NCI-H187 (cell line): Measurements from ENCODE around the gene EEF1AKMT4.
A peak's percentile ranks its signal among the peaks of the same experiment; 100 is the strongest.

ENCODE experiments used
- DNase-seq, 2 experiments: peaks; one replicate each; lab custom pipeline; 2025; lab: John Stamatoyannopoulos, UW

Gene EEF1AKMT4

DNA sequence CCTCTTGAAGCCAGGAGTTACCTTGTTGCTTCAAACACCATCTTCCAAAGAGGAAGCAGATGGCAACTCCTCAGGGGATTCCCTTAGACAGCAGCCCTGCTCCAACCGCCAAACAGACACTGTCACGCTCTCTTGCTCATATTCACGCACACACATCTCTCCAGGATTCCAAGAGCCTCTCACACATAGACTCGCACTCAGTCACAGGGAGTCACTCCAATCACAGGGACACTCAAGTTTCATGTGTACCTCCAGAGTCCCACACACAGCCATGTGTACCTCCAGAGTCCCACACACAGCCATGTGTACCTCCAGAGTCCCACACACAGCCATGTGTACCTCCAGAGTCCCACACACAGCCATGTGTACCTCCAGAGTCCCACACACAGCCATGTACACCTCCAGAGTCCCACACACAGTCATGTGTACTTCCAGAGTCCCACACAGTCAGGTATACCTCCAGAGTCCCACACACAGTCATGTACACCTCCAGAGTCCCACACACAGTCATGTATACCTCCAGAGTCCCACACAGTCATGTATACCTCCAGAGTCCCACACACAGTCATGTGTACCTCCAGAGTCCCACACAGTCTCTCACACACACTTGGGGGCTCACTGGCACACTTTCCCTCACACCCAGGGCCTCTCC lies 14.0 kb upstream of the EEF1AKMT4 start:
- peak in 1 of 2 experiments; percentile 41 for DNase-seq

DNA sequence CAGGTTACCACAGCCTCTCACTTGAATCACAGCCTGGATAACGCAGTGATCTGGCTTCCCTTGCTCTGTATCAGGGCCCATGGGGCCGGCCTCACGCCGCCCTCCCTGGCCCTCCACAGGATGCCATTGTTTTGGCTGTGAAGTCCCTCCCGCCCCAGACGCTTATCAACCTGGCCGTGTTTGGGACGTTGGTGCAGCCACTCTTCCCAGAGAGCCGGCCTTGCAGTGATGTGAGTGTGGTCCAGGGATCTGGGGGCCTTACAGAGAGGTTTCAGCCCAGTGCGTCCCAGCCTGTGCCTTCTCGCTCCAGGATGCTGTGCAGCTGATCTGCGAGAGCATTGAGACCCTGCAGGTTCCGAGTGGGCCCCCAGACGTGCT lies 13.4 kb upstream of the EEF1AKMT4 start:
- no peak for DNase-seq

DNA sequence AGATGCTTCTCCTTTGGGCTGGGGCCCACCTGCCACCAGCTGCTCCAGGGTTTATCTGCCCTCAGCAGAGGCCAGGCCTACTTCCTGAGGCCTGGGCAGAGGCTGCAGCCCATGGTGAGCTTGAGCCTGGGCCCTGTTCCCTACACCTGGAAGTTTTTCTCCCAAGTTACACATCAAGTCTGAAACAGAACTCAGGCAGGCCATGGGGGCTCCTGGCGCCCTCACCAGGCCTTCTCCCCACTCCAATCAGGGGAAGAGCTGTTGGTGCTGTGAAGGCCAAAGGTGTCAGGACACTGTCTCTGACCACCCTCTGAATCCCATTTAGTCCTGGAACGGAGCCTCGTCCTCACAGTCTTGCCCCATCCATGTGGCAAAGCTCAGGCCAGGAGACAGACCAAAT lies 12.8 kb upstream of the EEF1AKMT4 start:
- DNase-seq = no peak

DNA sequence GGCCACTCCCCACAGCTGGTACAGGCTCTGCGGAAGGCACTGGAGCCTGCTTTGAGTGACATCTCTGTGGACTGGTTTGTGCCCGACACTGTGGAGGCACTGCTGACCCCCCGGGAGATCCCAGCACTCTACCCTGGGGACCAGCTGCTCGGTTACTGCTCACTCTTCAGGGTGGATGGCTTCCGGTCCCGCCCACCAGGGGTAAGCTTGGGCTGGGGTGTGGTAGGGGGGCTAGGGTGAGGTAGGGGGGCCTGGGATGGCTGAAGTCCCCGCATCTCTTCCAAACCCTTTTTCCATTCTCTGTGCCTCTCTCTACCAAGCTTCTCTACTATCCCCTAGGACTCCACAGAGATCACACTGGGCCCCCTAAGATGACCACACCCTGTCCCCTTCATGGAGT lies 12.3 kb upstream of the EEF1AKMT4 start:
- DNase-seq = no peak

DNA sequence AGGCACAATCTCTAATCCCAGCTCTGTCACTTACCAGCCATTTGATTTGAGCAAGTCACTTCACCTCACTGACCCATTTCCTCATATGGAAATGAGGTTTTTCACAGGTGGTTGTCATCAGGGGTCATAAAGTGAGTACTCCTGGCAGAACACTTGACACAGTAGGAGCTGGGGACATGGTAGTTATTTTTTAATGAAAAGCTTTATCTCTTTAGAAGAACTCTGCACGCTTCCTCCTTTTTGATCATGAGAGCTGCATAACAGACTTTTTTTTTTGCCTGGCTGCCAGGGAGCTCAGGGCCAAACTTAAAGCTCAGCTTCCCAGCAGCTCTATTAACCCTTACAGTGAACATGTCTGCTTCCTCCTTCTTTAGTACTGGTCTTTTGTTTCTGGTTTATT lies 11.7 kb upstream of the EEF1AKMT4 start:
- no peak for DNase-seq

DNA sequence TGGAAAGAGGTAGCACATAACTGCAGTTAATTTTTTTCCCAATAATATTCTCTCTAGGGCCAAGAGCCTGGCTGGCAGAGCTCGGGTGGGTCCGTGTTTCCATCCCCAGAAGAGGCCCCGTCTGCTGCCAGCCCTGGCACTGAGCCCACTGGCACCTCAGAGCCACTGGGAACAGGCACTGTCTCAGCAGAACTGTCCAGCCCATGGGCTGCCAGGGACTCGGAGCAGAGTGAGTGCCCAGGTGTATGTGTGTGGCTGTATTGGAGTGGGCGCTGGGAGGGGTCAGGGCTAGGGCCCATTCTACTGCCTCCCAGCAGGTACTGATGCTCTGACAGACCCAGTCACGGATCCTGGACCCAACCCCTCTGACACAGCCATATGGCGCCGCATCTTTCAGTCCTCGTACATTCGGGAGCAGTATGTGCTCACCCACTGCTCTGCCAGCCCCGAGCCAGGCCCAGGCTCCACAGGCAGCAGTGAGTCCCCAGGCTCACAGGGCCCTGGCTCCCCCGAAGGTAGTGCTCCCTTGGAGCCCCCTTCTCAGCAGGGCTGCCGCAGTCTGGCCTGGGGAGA lies 11.1 kb upstream of the EEF1AKMT4 start:
- DNase-seq = no peak

DNA sequence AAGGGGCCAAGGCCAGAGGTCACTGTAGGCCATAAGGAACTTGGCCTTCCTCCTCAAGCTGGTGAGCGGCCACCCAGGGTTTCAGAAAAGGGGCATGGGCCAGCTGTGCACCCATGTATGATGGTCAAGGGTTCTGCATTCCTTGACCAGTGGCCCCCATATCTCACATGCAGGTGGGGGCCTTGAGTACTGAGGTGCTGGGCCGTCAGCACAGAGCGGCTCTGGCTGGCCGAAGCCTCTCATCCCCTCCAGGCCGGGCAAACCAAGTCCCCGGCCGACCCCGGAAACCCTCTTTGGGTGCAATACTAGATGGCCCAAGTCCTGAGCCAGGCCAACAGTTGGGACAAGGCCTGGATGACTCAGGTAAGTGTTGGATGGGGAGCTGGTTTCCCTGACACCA lies 10.3 kb upstream of the EEF1AKMT4 start:
- no peak for DNase-seq

DNA sequence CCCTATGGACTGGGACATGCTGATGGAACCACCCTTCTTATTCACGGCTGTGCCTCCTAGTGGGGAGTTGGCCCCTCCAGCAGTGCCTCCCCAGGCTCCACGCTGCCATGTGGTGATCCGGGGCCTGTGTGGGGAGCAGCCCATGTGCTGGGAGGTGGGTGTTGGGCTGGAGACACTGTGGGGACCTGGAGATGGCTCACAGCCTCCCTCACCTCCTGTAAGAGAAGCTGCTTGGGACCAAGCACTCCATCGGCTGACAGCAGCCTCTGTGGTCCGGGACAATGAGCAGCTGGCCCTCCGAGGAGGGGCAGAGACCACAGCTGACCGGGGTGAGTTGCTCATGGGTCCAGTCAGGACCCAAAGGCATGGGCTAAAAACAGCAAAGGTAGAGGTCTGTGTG lies 9.8 kb upstream of the EEF1AKMT4 start:
- DNase-seq = no peak

DNA sequence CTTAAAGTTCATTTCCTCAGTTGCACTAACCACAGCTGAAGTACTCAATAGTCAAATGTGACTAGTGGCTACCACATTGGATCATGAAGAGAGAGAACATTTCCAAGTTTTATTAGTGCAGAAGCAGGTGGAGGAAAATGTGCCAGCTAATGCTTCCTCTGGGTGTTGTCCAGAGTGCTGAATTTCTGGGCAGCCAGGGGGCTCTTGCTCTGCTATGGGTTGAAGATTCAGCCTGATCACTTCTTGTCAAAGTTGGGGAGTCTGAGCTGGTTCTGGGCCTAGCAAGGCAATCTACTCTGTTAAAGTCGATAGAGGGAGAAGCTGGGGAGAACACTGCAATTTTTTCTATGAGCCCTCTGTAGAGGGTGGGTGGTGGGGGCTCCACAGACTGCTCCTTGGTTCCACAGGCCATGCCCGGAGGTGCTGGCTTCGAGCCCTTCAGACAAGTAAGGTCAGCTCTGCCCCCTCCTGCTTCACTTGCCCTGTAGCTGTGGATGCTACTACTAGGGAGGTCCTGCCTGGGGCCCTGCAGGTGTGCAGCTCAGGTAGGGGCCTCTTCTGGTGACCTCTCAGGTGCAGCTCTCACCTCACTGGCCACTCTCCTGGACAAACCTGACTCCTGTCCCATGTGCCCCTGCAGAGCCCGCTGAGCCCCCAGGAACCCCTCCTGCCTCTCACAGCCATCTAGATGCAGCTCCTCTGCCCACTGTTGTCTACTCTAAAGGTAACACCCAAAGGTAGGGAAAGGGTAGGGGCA lies 8.9 kb upstream of the EEF1AKMT4 start:
- DNase-seq = no peak

DNA sequence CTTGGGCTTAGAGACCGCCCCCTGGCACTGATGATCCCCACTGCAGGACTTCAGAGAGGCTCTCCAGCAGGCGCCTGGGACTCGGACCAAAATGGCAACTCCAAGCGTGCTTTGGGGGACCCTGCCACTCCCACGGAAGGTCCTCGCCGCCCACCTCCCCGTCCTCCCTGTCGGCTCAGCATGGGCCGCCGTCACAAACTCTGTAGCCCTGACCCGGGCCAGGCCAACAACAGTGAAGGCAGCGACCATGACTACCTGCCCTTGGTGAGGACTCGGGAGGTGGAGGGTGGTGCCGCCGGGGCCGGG lies 8.4 kb upstream of the EEF1AKMT4 start:
- DNase-seq = no peak

DNA sequence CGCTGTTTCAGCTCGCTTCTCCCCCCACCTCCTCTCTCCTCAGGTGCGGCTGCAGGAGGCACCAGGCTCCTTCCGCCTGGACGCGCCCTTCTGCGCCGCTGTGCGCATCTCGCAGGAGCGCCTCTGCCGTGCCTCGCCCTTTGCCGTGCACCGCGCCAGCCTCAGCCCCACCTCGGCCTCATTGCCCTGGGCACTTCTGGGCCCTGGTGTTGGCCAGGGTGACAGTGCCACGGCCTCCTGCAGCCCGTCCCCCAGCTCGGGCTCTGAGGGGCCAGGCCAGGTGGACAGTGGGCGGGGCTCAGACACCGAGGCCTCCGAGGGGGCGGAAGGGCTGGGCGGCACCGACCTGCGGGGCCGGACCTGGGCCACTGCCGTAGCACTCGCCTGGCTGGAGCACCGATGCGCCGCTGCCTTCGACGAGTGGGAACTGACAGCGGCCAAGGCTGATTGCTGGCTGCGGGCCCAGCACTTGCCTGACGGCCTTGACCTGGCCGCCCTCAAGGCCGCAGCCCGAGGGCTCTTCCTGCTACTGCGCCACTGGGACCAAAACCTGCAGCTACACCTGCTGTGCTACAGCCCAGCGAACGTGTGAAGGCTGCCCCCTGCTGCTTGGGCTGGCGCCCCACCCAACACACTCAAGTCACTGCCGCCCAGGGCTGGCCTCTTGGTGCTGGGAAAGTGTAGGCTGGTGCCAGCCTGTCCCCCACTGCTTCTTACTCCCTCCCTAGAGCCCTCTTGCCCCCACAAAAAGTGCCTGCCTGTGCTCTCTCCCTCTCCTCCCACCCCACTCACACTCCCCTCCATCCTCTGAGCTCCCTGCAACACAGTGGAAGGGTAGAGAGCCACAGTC lies 7.8 kb upstream of the EEF1AKMT4 start:
- DNase-seq = peak in 1 of 2 experiments; percentile 38

DNA sequence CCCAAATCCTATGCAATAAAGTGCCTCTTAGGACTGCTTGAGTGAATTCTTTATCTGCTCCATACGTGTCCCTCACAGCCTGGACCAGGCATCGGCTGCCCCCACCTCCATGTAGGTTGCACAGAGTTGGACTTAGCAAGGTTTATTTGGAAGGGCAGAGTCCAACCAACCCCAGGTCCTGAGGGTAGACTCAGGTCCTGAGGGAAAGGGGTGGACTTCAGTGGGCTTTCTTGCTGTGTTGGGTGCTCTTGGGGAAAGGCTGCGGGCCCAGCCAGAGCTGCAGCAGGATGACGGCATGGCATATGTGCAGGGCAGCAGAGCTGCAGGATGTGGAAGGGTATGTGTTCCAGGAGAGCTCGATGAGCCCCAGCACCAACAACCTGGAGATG lies 7.2 kb upstream of the EEF1AKMT4 start:
- DNase-seq = no peak

DNA sequence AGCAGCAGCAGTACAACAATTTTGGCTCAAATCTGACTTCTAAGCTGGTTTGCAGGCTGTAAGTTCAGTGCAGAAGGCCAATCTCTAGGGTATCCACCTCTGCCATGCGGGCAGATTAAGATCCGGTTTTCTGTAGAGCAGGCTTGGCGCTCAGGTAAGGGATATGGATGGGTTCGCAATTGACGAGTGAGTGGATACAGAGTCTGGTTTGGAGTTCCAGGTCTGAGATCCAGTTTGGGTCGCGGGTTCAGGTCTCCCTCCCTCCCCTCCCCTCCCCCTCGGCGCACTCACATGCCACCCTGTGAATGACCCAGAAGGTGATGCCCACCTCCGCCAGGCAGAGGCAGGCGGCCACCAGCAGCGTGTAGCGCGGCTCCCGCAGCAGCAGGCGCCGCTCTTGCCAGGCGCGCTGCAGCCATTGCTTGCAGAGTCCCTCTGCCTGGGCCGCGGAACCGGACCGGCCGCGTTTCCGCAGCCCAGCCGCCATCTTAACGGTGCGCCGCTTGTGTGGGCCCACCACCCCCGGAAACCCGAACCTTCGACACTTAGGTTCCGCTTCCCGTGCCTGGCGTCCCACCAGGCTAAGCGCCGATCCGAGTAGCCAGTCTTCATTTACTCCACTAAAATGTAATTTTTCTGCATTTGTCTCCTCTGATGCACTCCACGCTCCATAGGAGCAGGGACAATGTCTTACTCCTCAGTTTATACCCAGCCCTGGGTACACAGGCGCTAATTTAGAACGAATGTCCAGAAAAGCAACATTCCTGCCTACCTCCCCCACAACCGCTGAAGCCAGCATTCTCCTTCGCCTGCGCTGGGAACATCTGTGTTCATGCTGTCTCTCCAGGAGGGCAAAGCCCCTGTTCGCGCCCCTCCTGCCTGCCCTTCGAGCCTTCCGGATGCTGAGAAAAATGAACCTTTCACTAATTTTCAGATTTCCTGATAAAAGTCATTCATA lies 739 bp upstream of the EEF1AKMT4 start, which contains the start of gene ALG3:
TSS of gene ALG3 (minus strand) at position 509 of the 958 bp plus-strand sequence. CDS start at position 487, 22 bp downstream.
- peak; percentile 69 to 79 for DNase-seq

DNA sequence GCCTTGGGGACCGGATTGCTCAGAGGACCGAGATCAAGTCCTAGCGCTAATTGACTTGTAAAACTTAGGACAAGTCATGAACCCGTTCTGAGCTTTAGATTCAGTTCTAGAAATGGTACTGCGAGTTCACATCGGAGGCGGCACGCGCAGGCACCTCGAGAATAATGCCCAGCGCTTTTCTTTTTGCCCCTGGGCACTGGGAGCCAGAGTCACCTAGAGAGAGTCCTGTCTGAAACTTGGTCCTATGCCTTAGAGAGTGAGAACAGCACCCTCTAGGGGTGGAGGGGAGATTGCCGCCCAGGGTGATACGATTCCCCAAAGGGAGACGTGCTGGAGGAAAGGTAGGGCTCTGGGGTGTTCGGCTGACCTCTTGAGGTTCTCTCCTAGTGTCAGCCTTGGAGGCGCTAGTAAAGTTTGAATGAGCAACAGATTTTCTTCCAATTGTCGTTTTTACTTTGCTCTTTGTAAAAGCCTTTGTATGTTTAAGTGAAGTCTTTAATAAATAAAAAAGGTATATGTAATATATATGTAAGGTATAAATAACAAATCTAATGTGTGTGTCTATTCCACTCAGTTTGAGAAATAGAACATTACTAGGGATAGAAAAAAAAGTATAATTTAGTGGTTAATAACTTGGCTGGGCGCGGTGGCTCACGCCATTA lies 826 bp downstream of the EEF1AKMT4 start:
- peak; percentile 86 to 89 for DNase-seq

DNA sequence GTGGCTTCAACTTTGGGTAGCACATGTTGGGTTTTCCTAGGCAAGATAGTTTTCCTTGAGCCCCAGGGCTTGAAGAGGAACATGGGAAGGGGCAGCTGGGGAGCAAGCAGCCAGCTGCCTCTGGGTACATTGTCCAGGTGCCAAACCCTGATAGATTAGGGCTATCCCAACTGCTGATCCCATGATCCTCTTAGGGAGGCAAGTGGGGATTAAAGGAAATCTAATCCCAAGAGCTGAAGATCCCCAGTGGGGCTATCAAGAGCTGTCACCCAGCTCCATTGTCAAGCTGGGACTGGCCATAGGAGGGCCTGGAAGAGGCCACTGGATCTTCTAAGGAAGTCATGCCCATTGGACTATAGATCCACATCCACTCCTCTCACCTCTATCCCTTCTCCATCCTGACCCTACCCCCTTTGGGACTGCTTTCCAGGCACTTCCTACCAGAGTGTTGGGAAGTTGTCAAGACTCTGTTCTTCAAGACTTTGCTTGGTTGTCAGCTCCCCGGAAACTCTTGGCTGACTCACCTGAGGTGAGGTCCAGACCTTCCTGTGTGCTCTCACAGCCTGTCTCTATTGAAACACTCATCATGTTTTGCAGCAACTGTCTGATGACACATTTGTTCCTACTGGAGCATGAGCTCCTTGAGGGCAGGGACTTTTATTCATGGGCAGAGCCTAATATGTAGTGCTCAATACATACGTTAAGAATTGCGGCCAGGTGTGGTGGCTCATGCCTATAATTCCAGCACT lies 6.0 kb downstream of the EEF1AKMT4 start:
- DNase-seq = no peak

DNA sequence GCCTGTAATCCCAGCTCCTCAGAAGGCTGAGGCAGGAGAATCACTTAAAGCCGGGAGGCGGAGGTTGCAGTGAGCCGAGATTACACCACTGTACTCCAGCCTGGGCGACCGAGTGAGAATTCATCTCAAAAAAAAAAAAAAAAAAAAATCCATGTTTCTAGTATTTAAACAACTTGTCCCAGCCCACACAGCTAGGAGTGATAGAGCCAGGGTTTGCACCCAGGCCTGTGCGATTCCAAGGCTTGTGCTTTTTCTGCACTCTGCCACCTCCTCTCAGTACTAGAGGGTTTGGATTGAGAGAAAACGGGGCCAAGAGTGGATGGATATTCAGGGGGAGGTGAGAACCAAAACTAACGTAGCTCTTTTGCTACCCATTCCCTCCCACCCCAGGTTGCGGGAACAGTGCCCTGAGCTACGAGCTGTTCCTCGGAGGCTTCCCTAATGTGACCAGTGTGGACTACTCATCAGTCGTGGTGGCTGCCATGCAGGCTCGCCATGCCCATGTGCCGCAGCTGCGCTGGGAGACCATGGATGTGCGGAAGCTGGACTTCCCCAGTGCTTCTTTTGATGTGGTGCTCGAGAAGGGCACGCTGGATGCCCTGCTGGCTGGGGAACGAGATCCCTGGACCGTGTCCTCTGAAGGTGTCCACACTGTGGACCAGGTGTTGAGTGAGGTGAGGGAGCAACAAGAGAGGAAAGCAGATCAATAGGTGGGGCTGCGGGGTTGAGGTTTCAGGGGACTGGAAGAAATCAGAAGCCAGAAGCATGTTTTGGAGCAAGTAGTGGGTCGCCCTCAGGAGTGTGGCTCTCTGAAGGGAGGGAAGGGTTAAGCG lies 7.8 kb downstream of the EEF1AKMT4 start:
- DNase-seq = no peak

DNA sequence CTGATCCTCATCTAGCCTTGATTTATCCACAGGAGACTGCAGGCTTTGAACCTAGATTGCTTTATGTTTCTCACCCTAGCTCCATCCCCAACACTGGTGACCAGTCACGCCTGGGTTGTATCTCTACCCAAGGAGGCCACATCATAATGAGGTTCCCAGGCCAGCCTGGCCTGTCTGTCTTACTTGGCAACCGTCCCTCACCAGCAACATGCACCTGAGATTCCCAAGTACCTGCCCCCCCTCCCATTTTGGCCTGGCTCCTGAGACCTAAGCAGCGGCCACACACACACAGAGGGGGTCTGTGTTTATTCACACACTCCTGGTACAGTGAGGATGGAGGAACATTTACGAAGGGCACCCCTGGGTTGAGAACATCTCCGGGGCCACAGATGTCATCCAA lies 9.5 kb downstream of the EEF1AKMT4 start:
- no peak for DNase-seq

DNA sequence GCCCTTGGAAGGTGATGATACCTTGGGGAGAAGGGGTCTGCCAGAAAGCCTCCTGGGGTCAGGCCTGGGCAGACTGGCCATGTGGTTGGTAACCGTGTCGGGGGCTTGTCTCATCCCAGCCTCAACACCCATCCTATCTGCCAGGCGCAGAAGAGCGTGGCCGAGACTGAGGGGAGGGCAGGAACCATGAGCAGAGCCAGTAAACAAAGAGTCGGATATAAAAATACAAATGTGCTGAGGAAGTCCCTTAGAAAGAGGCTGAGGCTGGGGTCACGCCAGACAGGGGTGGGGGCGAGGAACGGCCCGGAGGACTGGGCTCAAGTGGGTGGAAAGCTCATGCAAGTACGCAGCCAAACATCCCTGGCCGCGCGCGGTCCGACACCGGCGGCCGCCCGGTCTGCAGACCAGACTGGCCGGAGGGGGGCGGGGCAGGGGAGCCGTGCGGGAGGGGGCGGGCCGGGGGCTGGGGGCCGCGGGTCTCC lies 10.0 kb downstream of the EEF1AKMT4 start:
- no peak for DNase-seq
